Uterus (tissue), 2 donors: ENCODE results near the gene TNPO2.

Experiments
- CTCF ChIP-seq, 4 experiments: fragments of 200-600 bp in 2 of 4; fragments of 450-650 bp in 2 of 4; sonication (generic) in 2 of 4; IDR thresholded peaks; one replicate each; pipeline ENCODE4 v1.5.1; 2016 to 2019; ENCODE audit warnings: antibody characterized with exemption in 4 of 4, mild to moderate bottlenecking in 2 of 4, moderate library complexity in 1 of 4
- POLR2A ChIP-seq, 2 donors: fragments of 450-650 bp; IDR thresholded peaks; one replicate each; pipeline ENCODE4 v1.6.1; 2016; ENCODE audit warnings: antibody characterized with exemption in 2 of 2, mild to moderate bottlenecking in 1 of 2, moderate library complexity in 1 of 2

- TF ChIP-seq CTCF (IDR thresholded peaks at IDR 0.05), result no peak
- no peak for TF ChIP-seq POLR2A (IDR thresholded peaks at IDR 0.05)
These were observed 62.8 kb downstream of the TNPO2 start for GRCh38 chr19:12660980-12661379.
